Measurements from ENCODE around the gene TRIM74.
"Not testable (repeated sequence)": the region's sequence is repeated elsewhere in the genome, so short reads cannot be mapped to it uniquely, and the experiment has no call there.

TRIM74 gene

GRCh38 chr7:72960029-72960428 is 9.2 kb downstream of the TRIM74 start:
- not testable (repeated sequence) for DNase-seq

GRCh38 chr7:72954563-72955198 is 14.6 kb downstream of the TRIM74 start:
- ATAC-seq = peak; percentile 96
- not testable (repeated sequence) for DNase-seq

More at GRCh38 chr7:72960029-72960428, 9.2 kb downstream of the TRIM74 start:
- ATAC-seq = peak; percentile 19

- peak; percentile 44 for ATAC-seq
These were observed 15.2 kb downstream of the TRIM74 start for GRCh38 chr7:72953901-72954562.

GRCh38 chr7:72950432-72950831 is 18.8 kb downstream of the TRIM74 start:
- not testable (repeated sequence) for DNase-seq, ATAC-seq

More at GRCh38 chr7:72953901-72954562, 15.2 kb downstream of the TRIM74 start:
- DNase-seq = not testable (repeated sequence)

GRCh38 chr7:72949686-72950085 is 19.6 kb downstream of the TRIM74 start:
- ATAC-seq, DNase-seq: not testable (repeated sequence)

- not testable (repeated sequence) for ATAC-seq, DNase-seq
These were observed 20.0 kb downstream of the TRIM74 start for GRCh38 chr7:72949276-72949675.

- not testable (repeated sequence) for DNase-seq, ATAC-seq
These were observed 20.6 kb downstream of the TRIM74 start for GRCh38 chr7:72948714-72949113.

- ATAC-seq, DNase-seq: not testable (repeated sequence)
These were observed 23.0 kb downstream of the TRIM74 start for GRCh38 chr7:72946130-72946745.

- not testable (repeated sequence) for ATAC-seq, DNase-seq
These were observed 23.7 kb downstream of the TRIM74 start for GRCh38 chr7:72945597-72945996.

GRCh38 chr7:72944937-72945336 is 24.3 kb downstream of the TRIM74 start:
- DNase-seq = not testable (repeated sequence)

GRCh38 chr7:72942956-72943355 is 26.3 kb downstream of the TRIM74 start:
- not testable (repeated sequence) for DNase-seq, ATAC-seq

More at GRCh38 chr7:72944937-72945336, 24.3 kb downstream of the TRIM74 start:
- not testable (repeated sequence) for ATAC-seq

- peak; percentile 20 for ATAC-seq
- DNase-seq = not testable (repeated sequence)
These were observed 27.1 kb downstream of the TRIM74 start for GRCh38 chr7:72942022-72942705.

GRCh38 chr7:72928216-72928615 is 41.0 kb downstream of the TRIM74 start:
- DNase-seq, ATAC-seq: not testable (repeated sequence)

GRCh38 chr7:72927791-72928190 is 41.5 kb downstream of the TRIM74 start:
- not testable (repeated sequence) for ATAC-seq, DNase-seq

GRCh38 chr7:72925546-72926120 is 43.6 kb downstream of the TRIM74 start:
- ATAC-seq (no peak), DNase-seq (peak; percentile 38)

GRCh38 chr7:72924733-72925545 is 44.3 kb downstream of the TRIM74 start, which contains the start of gene POM121:
TSS of gene POM121 (plus strand) at chr7:72925095. CDS start at chr7:72925122, 27 bp downstream.
- ATAC-seq (peak; percentile 95), DNase-seq (peak; percentile 84)

GRCh38 chr7:72924386-72924732 is 44.9 kb downstream of the TRIM74 start:
- no peak for DNase-seq
- peak; percentile 29 for ATAC-seq

GRCh38 chr7:72919256-72919775 is 50.0 kb downstream of the TRIM74 start:
- DNase-seq = no peak
- no peak for ATAC-seq

GRCh38 chr7:72914756-72915525 is 54.3 kb downstream of the TRIM74 start:
- DNase-seq = peak; percentile 48
- ATAC-seq = peak; percentile 81

- peak; percentile 50 for ATAC-seq
- DNase-seq = peak; percentile 40
These were observed 55.5 kb downstream of the TRIM74 start for GRCh38 chr7:72913750-72914149.

All from stimulated activated naive CD8-positive, alpha-beta T cell treated with anti-CD3 and anti-CD28 coated beads, Interleukin-15, Interleukin-2, amounts not matched to agents 100 U/mL and 50 U/mL, for 24 hours (primary cell).